ENCODE results near the gene HS3ST2.

The HS3ST2 gene

GRCh38 chr16:22813948-22814710, at the start of gene HS3ST2:
Gene HS3ST2, plus strand, starts transcription at chr16:22814162. Its CDS starts 449 bp downstream, at chr16:22814611.
- DNase-seq, result peak; percentile 78

- peak; percentile 41 for DNase-seq
Measured at GRCh38 chr16:22764662-22765327, 49.2 kb upstream of the HS3ST2 start.

DNA sequence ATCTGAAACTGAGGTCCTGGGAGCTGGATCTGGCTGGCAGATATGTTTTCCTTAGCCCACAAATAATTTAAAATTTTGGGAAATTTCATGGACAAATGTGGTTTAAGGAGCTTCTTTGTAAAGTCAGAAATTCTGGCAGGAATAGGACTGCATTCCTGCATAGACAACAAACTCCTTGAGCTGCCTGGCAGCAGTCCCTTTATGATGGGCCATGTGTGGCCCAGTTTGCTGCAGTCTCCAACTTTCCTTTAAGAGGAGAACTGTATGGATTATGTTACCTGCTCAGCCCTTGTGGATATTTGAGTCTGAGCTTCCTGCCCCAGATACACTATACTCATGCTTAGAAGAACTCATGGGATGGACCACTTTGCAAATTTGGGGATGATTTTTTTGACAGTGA, 48.5 kb upstream of the HS3ST2 start:
- DNase-seq, result no peak

GRCh38 chr16:22770866-22771265, 43.1 kb upstream of the HS3ST2 start:
- no peak for DNase-seq

DNA sequence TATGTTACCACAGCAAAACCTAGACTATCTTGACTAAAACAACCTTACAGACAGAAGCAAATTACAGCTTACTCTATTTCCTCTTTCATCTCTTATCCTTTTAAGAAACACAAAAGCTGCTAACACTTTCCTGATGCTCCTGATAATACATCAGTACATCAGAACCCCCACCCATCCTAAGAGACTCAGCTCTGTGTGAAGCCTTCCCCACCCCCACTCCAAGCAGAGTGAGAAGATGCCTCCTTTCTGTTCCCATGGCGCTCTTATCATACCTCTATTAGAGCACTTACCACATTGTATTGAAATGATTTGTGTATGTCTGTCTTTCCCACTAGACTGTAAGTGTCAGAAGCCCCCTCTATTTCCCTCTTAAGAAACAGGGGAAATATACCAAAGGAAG, 42.4 kb upstream of the HS3ST2 start:
- DNase-seq, result no peak

DNA sequence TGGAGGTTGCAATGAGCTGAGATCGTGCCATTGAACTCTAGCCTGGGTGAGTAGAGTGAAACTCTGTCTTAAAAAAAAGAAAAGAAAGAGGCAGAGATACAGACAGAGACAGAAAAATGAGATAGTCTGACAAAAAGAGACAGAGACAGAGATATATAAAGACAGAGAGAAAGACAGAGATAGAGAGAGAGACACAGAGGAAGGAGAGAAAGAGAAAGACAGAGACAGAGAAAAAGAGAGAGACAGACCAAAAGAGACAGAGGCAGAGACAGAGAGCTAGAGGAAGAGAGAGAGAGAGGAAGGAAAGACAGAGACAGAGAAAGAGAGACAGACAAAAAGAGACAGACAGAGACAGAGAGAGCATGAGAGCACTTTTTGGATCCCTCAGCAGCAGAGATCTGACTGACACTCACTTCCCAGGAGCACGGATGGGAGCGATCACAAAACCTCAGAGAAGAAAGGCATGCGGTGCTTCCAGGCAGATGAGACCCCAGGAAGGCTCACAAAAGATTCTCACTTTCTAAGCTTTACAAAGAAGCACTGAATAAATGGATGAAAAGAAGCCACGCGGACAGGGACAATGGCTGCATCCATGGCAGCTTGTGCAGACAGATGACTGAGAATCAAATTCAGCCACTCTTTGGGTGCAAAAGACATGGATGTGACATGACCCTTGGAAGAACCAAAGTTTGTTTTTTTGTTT, 38.6 kb upstream of the HS3ST2 start:
- no peak for DNase-seq

DNA sequence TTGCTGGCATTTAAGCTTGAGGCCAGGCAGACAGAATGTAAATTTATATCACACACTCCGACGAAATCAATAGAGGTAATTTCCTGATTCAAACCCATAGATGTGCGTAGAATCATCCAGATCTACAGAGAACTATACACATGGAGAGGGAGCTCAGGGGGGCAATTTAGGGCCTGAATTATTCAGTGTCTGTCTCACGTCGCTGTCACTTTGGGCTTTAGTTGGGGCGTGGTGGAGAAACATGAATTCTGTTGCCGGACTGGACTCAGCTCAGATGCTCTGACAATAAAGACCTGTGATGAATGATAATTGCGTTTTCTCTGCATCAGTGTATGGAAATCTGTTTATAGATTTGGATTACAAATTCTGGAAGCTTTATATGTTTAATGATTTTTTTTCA, 32.5 kb upstream of the HS3ST2 start:
- no peak for DNase-seq

- DNase-seq, result no peak
Measured at GRCh38 chr16:22782314-22782713, 31.6 kb upstream of the HS3ST2 start.

GRCh38 chr16:22784690-22785214, 29.2 kb upstream of the HS3ST2 start:
- DNase-seq, result no peak

DNA sequence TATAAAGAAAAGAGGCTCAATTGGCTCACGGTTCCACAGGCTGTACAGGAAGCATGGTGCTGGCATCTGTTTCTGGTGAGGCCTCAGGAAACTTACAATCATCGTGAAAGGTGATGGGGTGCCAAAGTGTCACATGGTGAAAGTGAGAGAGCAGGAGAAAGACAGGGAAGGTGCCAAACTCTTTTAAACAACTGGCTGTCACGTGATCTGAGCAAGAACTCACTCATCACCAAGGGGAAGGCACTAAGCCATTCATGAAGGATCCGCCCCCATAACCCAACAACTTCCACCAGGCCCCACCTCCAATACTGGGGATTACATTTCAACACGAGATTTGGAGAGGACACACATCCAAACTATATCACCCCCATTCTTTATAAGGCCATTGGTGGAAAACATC, 28.4 kb upstream of the HS3ST2 start:
- DNase-seq, result no peak

GRCh38 chr16:22786284-22786683, 27.7 kb upstream of the HS3ST2 start:
- no peak for DNase-seq

DNA sequence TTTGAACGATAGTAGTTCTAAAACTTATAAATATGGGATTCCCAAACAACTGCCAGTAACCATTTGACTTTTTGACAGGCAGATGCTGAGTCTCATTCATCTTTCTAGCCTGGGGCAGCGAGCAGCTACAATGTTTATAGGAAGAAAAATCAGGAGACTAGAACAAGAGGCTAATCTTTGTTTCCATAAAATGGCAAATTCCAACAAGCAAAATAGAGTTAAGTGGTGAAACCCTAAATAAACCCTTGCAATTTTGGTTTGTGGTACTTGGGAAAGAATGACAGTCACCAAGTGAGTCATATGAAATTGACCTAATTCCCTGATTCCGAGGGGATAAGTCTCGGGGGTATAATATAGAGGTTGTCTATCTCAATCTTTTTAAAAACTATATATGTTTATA, 27.3 kb upstream of the HS3ST2 start:
- no peak for DNase-seq

- DNase-seq, result no peak
Measured at GRCh38 chr16:22787466-22788192, 26.3 kb upstream of the HS3ST2 start.

DNA sequence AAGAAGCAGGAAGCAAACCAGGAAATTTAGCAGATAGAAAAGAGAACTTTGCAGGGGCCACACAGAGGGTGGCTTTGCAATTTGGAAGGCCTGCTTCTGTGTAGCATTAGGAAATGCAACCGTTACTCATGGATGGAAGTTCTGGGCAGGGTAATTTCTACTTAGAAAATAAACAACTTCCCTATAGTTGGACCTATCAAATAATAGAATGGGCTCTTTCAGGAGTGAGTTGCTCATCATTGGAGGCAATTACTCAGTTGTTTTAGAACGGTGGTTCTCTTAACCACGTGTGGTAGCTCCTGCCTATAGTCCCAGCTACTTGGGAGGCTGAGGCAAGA, 25.8 kb upstream of the HS3ST2 start:
- no peak for DNase-seq

DNA sequence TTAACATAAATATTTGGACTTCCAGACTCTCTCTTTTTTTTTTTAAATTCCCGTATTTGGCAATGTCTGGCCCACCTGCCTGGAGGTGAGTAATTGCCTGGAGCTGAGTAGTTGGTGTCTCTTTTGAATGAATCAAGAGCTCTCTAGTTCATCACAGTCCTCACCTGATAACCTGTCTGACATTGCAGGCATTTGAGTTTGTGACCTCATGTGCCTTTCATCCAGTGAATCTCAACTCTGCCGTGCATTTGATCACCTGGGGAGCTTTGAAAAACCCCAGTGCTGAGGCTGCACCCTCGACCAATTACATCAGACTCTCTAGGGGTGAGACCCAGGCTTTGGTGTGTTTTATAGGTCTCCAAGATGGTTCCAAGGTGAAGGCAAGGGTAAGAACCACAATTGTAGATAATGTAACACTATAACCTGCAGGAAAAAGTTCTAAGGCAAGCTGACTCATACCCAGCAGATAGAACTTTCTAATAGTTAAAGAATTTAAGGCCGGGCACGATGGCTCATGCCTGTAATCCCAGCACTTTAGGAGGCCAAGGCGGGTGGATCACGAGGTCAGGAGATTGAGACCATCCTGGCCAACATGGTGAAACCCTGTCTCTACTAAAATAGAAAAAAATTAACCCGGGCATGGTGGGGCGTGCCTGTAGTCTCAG, 24.5 kb upstream of the HS3ST2 start:
- no peak for DNase-seq

DNA sequence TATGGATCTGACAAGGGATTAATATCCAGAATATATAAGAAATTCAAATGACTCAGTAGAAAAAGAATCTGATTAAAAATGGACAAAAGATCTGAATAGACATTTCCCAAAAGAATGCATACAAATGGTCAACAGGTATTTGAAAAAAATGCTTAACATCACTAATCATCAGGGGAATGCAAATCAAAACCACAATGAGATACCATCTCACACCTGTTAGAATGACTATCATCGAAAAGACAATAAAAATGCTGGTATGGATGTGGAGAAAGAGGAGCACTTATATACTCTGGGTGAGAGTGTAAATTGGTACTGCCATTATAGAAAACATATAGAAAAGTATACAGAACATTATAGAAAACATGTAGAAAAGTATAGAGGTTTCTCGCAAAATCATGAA, 16.4 kb upstream of the HS3ST2 start:
- no peak for DNase-seq

DNA sequence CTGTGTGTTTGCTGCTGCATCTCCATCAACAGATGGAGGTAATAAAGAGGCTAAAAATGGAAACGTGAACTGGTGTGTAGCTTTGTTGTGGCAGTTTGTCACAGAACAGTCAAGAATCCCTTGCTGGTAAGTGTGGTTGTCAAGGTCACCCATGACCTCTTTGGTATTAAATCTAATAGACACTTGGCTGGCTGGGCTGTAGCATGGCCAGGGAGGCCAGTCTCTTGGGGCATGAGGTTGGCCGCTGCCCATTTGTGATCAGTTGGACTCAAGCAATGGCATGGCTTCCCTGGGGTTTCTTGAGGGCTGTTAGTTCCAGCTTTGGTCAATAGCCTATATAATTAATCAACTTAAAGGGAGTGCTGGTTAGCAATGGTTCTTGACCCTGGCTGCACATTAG, 14.8 kb upstream of the HS3ST2 start:
- DNase-seq, result no peak

GRCh38 chr16:22804893-22805292, 9.1 kb upstream of the HS3ST2 start:
- DNase-seq, result no peak

- DNase-seq, result no peak
Measured at GRCh38 chr16:22805326-22805725, 8.6 kb upstream of the HS3ST2 start.

- no peak for DNase-seq
Measured at GRCh38 chr16:22806811-22807210, 7.2 kb upstream of the HS3ST2 start.

DNA sequence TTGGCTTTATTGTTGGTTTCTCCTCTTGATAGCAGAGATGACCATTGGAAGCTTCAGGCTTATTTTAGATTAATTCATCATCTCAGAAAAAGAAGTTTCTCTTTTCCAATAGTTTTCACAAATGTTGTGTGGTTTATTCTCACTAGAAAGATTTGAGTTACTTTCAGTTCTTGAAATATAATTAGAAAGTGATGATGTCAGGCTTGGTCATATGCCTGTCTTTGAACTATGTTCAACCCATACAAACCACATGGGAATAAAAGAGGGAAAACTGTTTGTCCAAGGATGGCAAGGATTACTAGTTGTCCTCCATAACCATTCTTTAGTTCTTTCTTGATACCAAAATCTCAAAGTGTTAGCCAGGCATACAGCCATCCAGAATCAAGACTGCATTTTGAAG, 3.7 kb upstream of the HS3ST2 start:
- DNase-seq, result no peak

- peak; percentile 85 for DNase-seq
Measured at GRCh38 chr16:22813223-22813947, 577 bp upstream of the HS3ST2 start.

Data from retina (tissue), 1 donor.